A673 (cell line): ENCODE measurements around the gene SPAG8. TPM values are rescaled to one million over a fixed set of nuclear protein-coding genes. Genes with fewer than 3 reads are reported as not detected.

Source experiments
- BruUV-seq: library from RNA; stranded (reverse); fragments of 400-500 nt; replicated peaks from 2 replicates; lab custom pipeline; 2021; lab: Mats Ljungman, UMichigan
- CTCF ChIA-PET: fragments of 300-600 bp; sonication (Branson Sonifier 250); formaldehyde crosslinking; loops from one replicate; lab custom pipeline; 2022; ENCODE audit warnings: antibody characterized with exemption; lab: Charles Lee
- POLR2A ChIA-PET: fragments of 300-600 bp; sonication (Branson Sonifier 250); formaldehyde crosslinking; loops from one replicate; lab custom pipeline; 2022; ENCODE audit warnings: antibody characterized with exemption; ENCODE audit not compliant: low non-redundant PET; lab: Charles Lee
- DNase-seq: peaks from one replicate; pipeline ENCODE4 v3.0.0-alpha.2; 2015; ENCODE audit warnings: low spot score
- H3K27ac ChIP-seq: fragments of 200-600 bp; sonication (generic); 2 replicates; pipeline ENCODE4 v1.5.1; 2016; ENCODE audit warnings: mixed run types, low read depth, mild to moderate bottlenecking, mixed read lengths, antibody characterized with exemption, low read length; ENCODE audit not compliant: poor library complexity, severe bottlenecking
- H3K27me3 ChIP-seq: fragments of 200-600 bp; sonication (generic); replicated peaks from 2 replicates; pipeline ENCODE4 v1.6.1; 2017; ENCODE audit warnings: mixed run types, low read depth, mild to moderate bottlenecking, mixed read lengths, antibody characterized with exemption, low read length; ENCODE audit not compliant: insufficient read depth, poor library complexity
- H3K36me3 ChIP-seq: fragments of 200-600 bp; sonication (generic); 2 replicates; pipeline ENCODE4 v1.6.1; 2016; ENCODE audit warnings: mixed run types, mild to moderate bottlenecking, mixed read lengths, antibody characterized with exemption, low read length; ENCODE audit not compliant: insufficient read depth, poor library complexity, severe bottlenecking
- H3K4me1 ChIP-seq: fragments of 200-600 bp; sonication (generic); 2 replicates; pipeline ENCODE4 v1.6.1; 2017; ENCODE audit warnings: mixed run types, mild to moderate bottlenecking, mixed read lengths, antibody characterized with exemption, low read length; ENCODE audit not compliant: insufficient read depth, poor library complexity, severe bottlenecking
- H3K4me3 ChIP-seq: fragments of 200-600 bp; sonication (generic); 2 replicates; pipeline ENCODE4 v1.5.1; 2016; ENCODE audit warnings: low read depth, mixed run types, mild to moderate bottlenecking, mixed read lengths, low read length; ENCODE audit not compliant: poor library complexity, severe bottlenecking
- H3K9me3 ChIP-seq: fragments of 200-600 bp; sonication (generic); 2 replicates; pipeline ENCODE4 v1.6.1; 2016; ENCODE audit warnings: mixed run types, low read depth, mild to moderate bottlenecking, mixed read lengths, antibody characterized with exemption, low read length; ENCODE audit not compliant: poor library complexity, severe bottlenecking
- CTCF ChIP-seq: fragments of 300-800, 200-600 bp; sonication (generic); conservative IDR thresholded peaks from 2 replicates; pipeline ENCODE4 v1.5.1; 2017; ENCODE audit warnings: low read depth, mild to moderate bottlenecking, antibody characterized with exemption, low read length, moderate library complexity, mixed read lengths
- EZH2 ChIP-seq: fragments of 200-600 bp; sonication (generic); IDR thresholded peaks from 2 replicates; pipeline ENCODE4 v1.6.1; 2017; ENCODE audit warnings: borderline replicate concordance, low read depth, mild to moderate bottlenecking, mixed read lengths, antibody characterized with exemption, low read length; ENCODE audit not compliant: poor library complexity, severe bottlenecking
- intact Hi-C: fragments of 100-400 bp; cut with micrococcal nuclease; formaldehyde crosslinking; loops from one replicate; pipeline ENCODE4 v1.10.0; 2022; ENCODE audit not compliant: unreplicated experiment
- total RNA-seq: library from RNA; stranded (reverse); gene quantifications from 2 replicates; pipeline ENCODE4 v1.2.3, GENCODE V29; 2021

Gene SPAG8
- total RNA-seq, 1 experiment from 2014 or later, result 1.4 TPM

- TF ChIP-seq EZH2, result no peak
- DNase-seq, result no peak
- Histone ChIP-seq H3K4me3 (no peak overlapping the region), H3K27ac (no peak overlapping the region), H3K4me1 (peaks cover 9% of the 10 kb centered on the region), H3K36me3 (no peaks in the 10 kb centered on the region), H3K9me3 (no peaks in the 10 kb centered on the region), H3K27me3 (no peaks in the 10 kb centered on the region)
- POLR2A ChIA-PET, result no interaction called here
- BruUV-seq, result no TSS peak
- CTCF ChIA-PET, result no interaction called here
- intact Hi-C loops, result loop anchor here (5.0 kb wide), 1 partner anchor 55 kb away; no protein-coding TSS in a partner anchor
Measured at GRCh38 chr9:35827486-35827885, 15.4 kb upstream of the SPAG8 start.

- Histone ChIP-seq H3K4me1 (peaks cover 9% of the 10 kb centered on the region), H3K27me3 (no peaks in the 10 kb centered on the region), H3K27ac (no peak overlapping the region), H3K9me3 (no peaks in the 10 kb centered on the region), H3K4me3 (no peak overlapping the region), H3K36me3 (no peaks in the 10 kb centered on the region)
- BruUV-seq, result no TSS peak
- peak; percentile 79 for DNase-seq
- intact Hi-C loops, result loop anchor here (1.0 to 5.0 kb wide), 2 partner anchors 36 to 56 kb away; no protein-coding TSS in a partner anchor
- ChIA-PET POLR2A (no interaction called here), CTCF (interaction anchor here (0.5 to 1.6 kb wide), 5 partner anchors 36 to 180 kb away, joined by 3 to 18 read pairs (median 5); no protein-coding TSS in a partner anchor)
- TF ChIP-seq CTCF (peak; percentile 89), EZH2 (no peak)
Measured at GRCh38 chr9:35826071-35826701, 14.1 kb upstream of the SPAG8 start.

GRCh38 chr9:35822926-35823325 lies 10.9 kb upstream of the SPAG8 start:
- BruUV-seq, result no TSS peak
- Histone ChIP-seq H3K27me3 (no peaks in the 10 kb centered on the region), H3K4me3 (no peak overlapping the region), H3K36me3 (no peaks in the 10 kb centered on the region), H3K27ac (no peak overlapping the region), H3K9me3 (no peaks in the 10 kb centered on the region), H3K4me1 (no peaks in the 10 kb centered on the region)
- DNase-seq, result no peak
- intact Hi-C loops, result no loop called here
- CTCF ChIA-PET, result no interaction called here
- POLR2A ChIA-PET, result no interaction called here
- TF ChIP-seq EZH2 (no peak), CTCF (no peak)
